ENCODE data around the gene ATP1B3. TPM values are rescaled to one million over a fixed set of nuclear protein-coding genes. Genes with fewer than 3 reads are reported as not detected.
"Not testable (repeated sequence)": the region's sequence is repeated elsewhere in the genome, so short reads cannot be mapped to it uniquely, and the experiment has no call there.

ATP1B3 gene
- total RNA-seq, 1 experiment from 2014 or later = 167 TPM

GRCh38 chr3:141887051-141887450 lies 10.6 kb downstream of the ATP1B3 start:
- no TSS peak for BruUV-seq (replicated peaks)
- Histone ChIP-seq H3K27me3 (replicated peaks; ENCODE audit: insufficient read depth, low read depth, low read length, poor library complexity) (no peaks in the 10 kb centered on the region), H3K9me3 (ENCODE audit: low read depth, low read length, poor library complexity, severe bottlenecking) (peaks cover 4% of the 10 kb centered on the region), H3K4me3 (ENCODE audit: low read depth, low read length, poor library complexity, severe bottlenecking) (no peak overlapping the region), H3K27ac (ENCODE audit: low read depth, low read length, poor library complexity, severe bottlenecking) (no peak overlapping the region), H3K4me1 (ENCODE audit: insufficient read depth, low read length, poor library complexity, severe bottlenecking) (peaks cover under 1% of the 10 kb centered on the region), H3K36me3 (ENCODE audit: insufficient read depth, low read length, poor library complexity, severe bottlenecking) (no peaks in the 10 kb centered on the region)
- intact Hi-C loops (cut with micrococcal nuclease; ENCODE audit: unreplicated experiment) = no loop called here
- ChIA-PET CTCF (no interaction called here), POLR2A (ENCODE audit: low non-redundant PET) (no interaction called here)
- no peak for TF ChIP-seq CTCF (conservative IDR thresholded peaks at IDR 0.05; ENCODE audit: low read depth, low read length)
- TF ChIP-seq EZH2 (IDR thresholded peaks at IDR 0.05; ENCODE audit: borderline replicate concordance, low read depth, low read length, poor library complexity, severe bottlenecking) = no peak
- DNase-seq (ENCODE audit: low spot score) = no peak

- H3K27me3 ChIP-seq (replicated peaks; ENCODE audit: insufficient read depth, low read depth, low read length, poor library complexity); intact Hi-C loops (cut with micrococcal nuclease; ENCODE audit: unreplicated experiment); CTCF ChIA-PET; H3K36me3 ChIP-seq (ENCODE audit: insufficient read depth, low read length, poor library complexity, severe bottlenecking); BruUV-seq (replicated peaks); H3K4me3 ChIP-seq (ENCODE audit: low read depth, low read length, poor library complexity, severe bottlenecking); H3K27ac ChIP-seq (ENCODE audit: low read depth, low read length, poor library complexity, severe bottlenecking); DNase-seq (ENCODE audit: low spot score); POLR2A ChIA-PET (ENCODE audit: low non-redundant PET); H3K4me1 ChIP-seq (ENCODE audit: insufficient read depth, low read length, poor library complexity, severe bottlenecking); H3K9me3 ChIP-seq (ENCODE audit: low read depth, low read length, poor library complexity, severe bottlenecking): not testable (repeated sequence)
Observed at GRCh38 chr3:141888548-141888947, 12.1 kb downstream of the ATP1B3 start.

DNA sequence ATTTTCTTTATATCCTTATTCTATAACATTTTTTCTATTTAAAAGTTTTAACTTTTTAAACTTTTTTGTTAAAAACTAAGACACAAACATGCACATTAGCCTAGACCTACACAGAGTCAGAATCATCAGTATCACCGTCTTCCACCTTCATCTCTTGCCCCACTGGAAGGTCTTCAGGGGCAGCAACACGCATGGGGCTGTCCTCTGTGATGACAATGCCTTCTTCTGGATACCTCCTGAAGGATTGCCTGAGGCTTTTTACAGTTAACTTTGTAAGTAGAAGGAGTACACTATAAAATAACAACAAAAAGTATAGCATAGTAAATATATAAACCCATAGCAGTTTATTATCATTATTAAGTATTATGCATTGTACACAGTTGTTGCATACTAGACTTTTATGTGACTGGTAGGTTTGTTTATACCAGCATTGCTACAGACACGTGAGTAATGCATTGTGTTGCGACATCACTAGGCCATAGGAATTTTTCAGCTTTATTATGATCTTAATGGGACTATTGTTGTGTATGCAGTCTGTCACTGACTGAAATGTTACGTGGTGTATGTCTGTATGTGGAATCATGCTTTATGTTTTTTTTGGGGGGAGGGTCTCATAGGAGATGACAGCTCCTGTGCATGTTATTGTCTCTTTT lies 18.2 kb downstream of the ATP1B3 start:
- TF ChIP-seq EZH2 (IDR thresholded peaks at IDR 0.05; ENCODE audit: borderline replicate concordance, low read depth, low read length, poor library complexity, severe bottlenecking) (no peak), CTCF (conservative IDR thresholded peaks at IDR 0.05; ENCODE audit: low read depth, low read length) (no peak)
- H3K4me1 ChIP-seq (ENCODE audit: insufficient read depth, low read length, poor library complexity, severe bottlenecking) = no peaks in the 10 kb centered on the region
- intact Hi-C loops (cut with micrococcal nuclease; ENCODE audit: unreplicated experiment) = no loop called here
- no peak overlapping the region for H3K27ac ChIP-seq (ENCODE audit: low read depth, low read length, poor library complexity, severe bottlenecking)
- BruUV-seq (replicated peaks) = no TSS peak
- no peaks in the 10 kb centered on the region for H3K9me3 ChIP-seq (ENCODE audit: low read depth, low read length, poor library complexity, severe bottlenecking)
- H3K36me3 ChIP-seq (ENCODE audit: insufficient read depth, low read length, poor library complexity, severe bottlenecking) = no peaks in the 10 kb centered on the region
- POLR2A ChIA-PET (ENCODE audit: low non-redundant PET) = no interaction called here
- CTCF ChIA-PET = no interaction called here
- H3K27me3 ChIP-seq (replicated peaks; ENCODE audit: insufficient read depth, low read depth, low read length, poor library complexity) = no peaks in the 10 kb centered on the region
- no peak overlapping the region for H3K4me3 ChIP-seq (ENCODE audit: low read depth, low read length, poor library complexity, severe bottlenecking)
- peak; percentile 37 for DNase-seq (ENCODE audit: low spot score)

- DNase-seq (ENCODE audit: low spot score) = no peak
- no peaks in the 10 kb centered on the region for H3K36me3 ChIP-seq (ENCODE audit: insufficient read depth, low read length, poor library complexity, severe bottlenecking)
- no peak overlapping the region for H3K4me3 ChIP-seq (ENCODE audit: low read depth, low read length, poor library complexity, severe bottlenecking)
- ChIA-PET POLR2A (ENCODE audit: low non-redundant PET) (no interaction called here), CTCF (no interaction called here)
- peaks cover 8% of the 10 kb centered on the region for H3K9me3 ChIP-seq (ENCODE audit: low read depth, low read length, poor library complexity, severe bottlenecking)
- TF ChIP-seq CTCF (conservative IDR thresholded peaks at IDR 0.05; ENCODE audit: low read depth, low read length) (no peak), EZH2 (IDR thresholded peaks at IDR 0.05; ENCODE audit: borderline replicate concordance, low read depth, low read length, poor library complexity, severe bottlenecking) (no peak)
- no peaks in the 10 kb centered on the region for H3K27me3 ChIP-seq (replicated peaks; ENCODE audit: insufficient read depth, low read depth, low read length, poor library complexity)
- no peaks in the 10 kb centered on the region for H3K4me1 ChIP-seq (ENCODE audit: insufficient read depth, low read length, poor library complexity, severe bottlenecking)
- no peak overlapping the region for H3K27ac ChIP-seq (ENCODE audit: low read depth, low read length, poor library complexity, severe bottlenecking)
- intact Hi-C loops (cut with micrococcal nuclease; ENCODE audit: unreplicated experiment) = no loop called here
- BruUV-seq (replicated peaks) = no TSS peak
Observed at GRCh38 chr3:141895731-141896130, 19.3 kb downstream of the ATP1B3 start.
